Measurements from ENCODE around the gene AR.

Gene AR

DNA sequence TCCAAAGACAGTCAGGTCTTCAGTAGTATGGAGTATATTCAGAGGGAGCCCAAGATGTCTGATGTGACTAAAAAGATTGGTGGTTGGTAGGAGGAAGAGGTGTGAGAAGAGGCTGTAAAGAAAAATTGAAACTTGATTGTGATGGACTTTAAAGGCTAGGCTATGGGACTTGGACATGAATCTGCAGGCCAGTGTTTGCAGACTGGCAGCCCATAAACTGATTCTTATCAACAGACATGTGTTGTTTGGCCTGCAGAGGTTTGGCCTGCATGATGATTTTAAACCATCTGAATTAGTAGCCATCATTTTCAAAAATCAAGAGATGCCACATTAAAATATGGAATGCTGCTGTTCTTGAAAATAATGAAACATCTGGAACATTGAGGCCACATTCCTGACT lies 5.4 kb upstream of the AR start:
- no peaks in the 10 kb centered on the region for H3K36me3 ChIP-seq
- H3K27ac ChIP-seq = no peak overlapping the region
- no peak overlapping the region for H3K4me3 ChIP-seq (ENCODE audit: low read depth in 1 of 2, low read length in 1 of 2)
- no peaks in the 10 kb centered on the region for H3K9me3 ChIP-seq
- peaks cover 23% of the 10 kb centered on the region for H3K27me3 ChIP-seq
- H3K4me1 ChIP-seq (ENCODE audit: control insufficient read depth in 1 of 2, insufficient read depth in 1 of 2, low read depth in 1 of 2, low read length in 1 of 2) = no peaks in the 10 kb centered on the region
- TF ChIP-seq CTCF (IDR thresholded peaks at IDR 0.05) = no peak

DNA sequence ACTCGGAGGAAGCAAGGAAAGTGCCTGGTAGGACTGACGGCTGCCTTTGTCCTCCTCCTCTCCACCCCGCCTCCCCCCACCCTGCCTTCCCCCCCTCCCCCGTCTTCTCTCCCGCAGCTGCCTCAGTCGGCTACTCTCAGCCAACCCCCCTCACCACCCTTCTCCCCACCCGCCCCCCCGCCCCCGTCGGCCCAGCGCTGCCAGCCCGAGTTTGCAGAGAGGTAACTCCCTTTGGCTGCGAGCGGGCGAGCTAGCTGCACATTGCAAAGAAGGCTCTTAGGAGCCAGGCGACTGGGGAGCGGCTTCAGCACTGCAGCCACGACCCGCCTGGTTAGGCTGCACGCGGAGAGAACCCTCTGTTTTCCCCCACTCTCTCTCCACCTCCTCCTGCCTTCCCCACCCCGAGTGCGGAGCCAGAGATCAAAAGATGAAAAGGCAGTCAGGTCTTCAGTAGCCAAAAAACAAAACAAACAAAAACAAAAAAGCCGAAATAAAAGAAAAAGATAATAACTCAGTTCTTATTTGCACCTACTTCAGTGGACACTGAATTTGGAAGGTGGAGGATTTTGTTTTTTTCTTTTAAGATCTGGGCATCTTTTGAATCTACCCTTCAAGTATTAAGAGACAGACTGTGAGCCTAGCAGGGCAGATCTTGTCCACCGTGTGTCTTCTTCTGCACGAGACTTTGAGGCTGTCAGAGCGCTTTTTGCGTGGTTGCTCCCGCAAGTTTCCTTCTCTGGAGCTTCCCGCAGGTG lies 637 bp downstream of the AR start:
- no peaks in the 10 kb centered on the region for H3K9me3 ChIP-seq
- H3K27ac ChIP-seq = no peak overlapping the region
- no peak for TF ChIP-seq CTCF (IDR thresholded peaks at IDR 0.05)
- H3K4me3 ChIP-seq (ENCODE audit: low read depth in 1 of 2, low read length in 1 of 2) = no peak overlapping the region
- H3K27me3 ChIP-seq = peaks cover 84% of the 10 kb centered on the region
- H3K4me1 ChIP-seq (ENCODE audit: control insufficient read depth in 1 of 2, insufficient read depth in 1 of 2, low read depth in 1 of 2, low read length in 1 of 2) = no peaks in the 10 kb centered on the region
- H3K36me3 ChIP-seq = no peaks in the 10 kb centered on the region

- H3K9me3 ChIP-seq = no peaks in the 10 kb centered on the region
- no peak overlapping the region for H3K27ac ChIP-seq
- H3K27me3 ChIP-seq = peaks cover 91% of the 10 kb centered on the region
- H3K4me3 ChIP-seq (ENCODE audit: low read depth in 1 of 2, low read length in 1 of 2) = no peak overlapping the region
- no peak for TF ChIP-seq CTCF (IDR thresholded peaks at IDR 0.05)
- H3K36me3 ChIP-seq = no peaks in the 10 kb centered on the region
- H3K4me1 ChIP-seq (ENCODE audit: control insufficient read depth in 1 of 2, insufficient read depth in 1 of 2, low read depth in 1 of 2, low read length in 1 of 2) = no peaks in the 10 kb centered on the region
Observed at GRCh38 chrX:67545036-67545821, 1.4 kb downstream of the AR start.

DNA sequence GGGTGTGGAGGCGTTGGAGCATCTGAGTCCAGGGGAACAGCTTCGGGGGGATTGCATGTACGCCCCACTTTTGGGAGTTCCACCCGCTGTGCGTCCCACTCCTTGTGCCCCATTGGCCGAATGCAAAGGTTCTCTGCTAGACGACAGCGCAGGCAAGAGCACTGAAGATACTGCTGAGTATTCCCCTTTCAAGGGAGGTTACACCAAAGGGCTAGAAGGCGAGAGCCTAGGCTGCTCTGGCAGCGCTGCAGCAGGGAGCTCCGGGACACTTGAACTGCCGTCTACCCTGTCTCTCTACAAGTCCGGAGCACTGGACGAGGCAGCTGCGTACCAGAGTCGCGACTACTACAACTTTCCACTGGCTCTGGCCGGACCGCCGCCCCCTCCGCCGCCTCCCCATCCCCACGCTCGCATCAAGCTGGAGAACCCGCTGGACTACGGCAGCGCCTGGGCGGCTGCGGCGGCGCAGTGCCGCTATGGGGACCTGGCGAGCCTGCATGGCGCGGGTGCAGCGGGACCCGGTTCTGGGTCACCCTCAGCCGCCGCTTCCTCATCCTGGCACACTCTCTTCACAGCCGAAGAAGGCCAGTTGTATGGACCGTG lies 2.2 kb downstream of the AR start:
- no peaks in the 10 kb centered on the region for H3K36me3 ChIP-seq
- peaks cover 91% of the 10 kb centered on the region for H3K27me3 ChIP-seq
- H3K4me3 ChIP-seq (ENCODE audit: low read depth in 1 of 2, low read length in 1 of 2) = no peak overlapping the region
- H3K9me3 ChIP-seq = no peaks in the 10 kb centered on the region
- H3K27ac ChIP-seq = no peak overlapping the region
- TF ChIP-seq CTCF (IDR thresholded peaks at IDR 0.05) = no peak
- no peaks in the 10 kb centered on the region for H3K4me1 ChIP-seq (ENCODE audit: control insufficient read depth in 1 of 2, insufficient read depth in 1 of 2, low read depth in 1 of 2, low read length in 1 of 2)

- Histone ChIP-seq H3K36me3 (no peaks in the 10 kb centered on the region), H3K4me1 (ENCODE audit: control insufficient read depth in 1 of 2, insufficient read depth in 1 of 2, low read depth in 1 of 2, low read length in 1 of 2) (no peaks in the 10 kb centered on the region), H3K4me3 (ENCODE audit: low read depth in 1 of 2, low read length in 1 of 2) (no peak overlapping the region), H3K9me3 (no peaks in the 10 kb centered on the region), H3K27me3 (peaks cover 85% of the 10 kb centered on the region), H3K27ac (no peak overlapping the region)
- TF ChIP-seq CTCF (IDR thresholded peaks at IDR 0.05) = no peak
Observed at GRCh38 chrX:67546496-67547423, 2.9 kb downstream of the AR start.
